RWPE1 (cell line): Measurements from ENCODE around the gene BRIP1.

ENCODE experiments used
- CTCF ChIA-PET: fragments of 350-600 bp; sonication (Branson Sonifier 250); formaldehyde crosslinking; extraction: SDS; loops from one replicate; lab custom pipeline; 2021; lab: Yijun Ruan, JAX
- POLR2A ChIA-PET: fragments of 400-600 bp; formaldehyde crosslinking; extraction: SDS; loops from one replicate; lab custom pipeline; 2020; ENCODE audit warnings: antibody characterized with exemption; ENCODE audit not compliant: low non-redundant PET; lab: Yijun Ruan, JAX
- DNase-seq: peaks from one replicate; pipeline ENCODE4 v3.0.0; 2012; ENCODE audit warnings: low spot score
- H3K27ac ChIP-seq: fragments of 450-650 bp; 2 replicates; pipeline ENCODE4 v1.5.1; 2017
- CTCF ChIP-seq: fragments of 450-650 bp; conservative IDR thresholded peaks from 2 replicates; pipeline ENCODE4 v1.5.1; 2017; ENCODE audit warnings: low read depth, mild to moderate bottlenecking

The BRIP1 gene

DNA sequence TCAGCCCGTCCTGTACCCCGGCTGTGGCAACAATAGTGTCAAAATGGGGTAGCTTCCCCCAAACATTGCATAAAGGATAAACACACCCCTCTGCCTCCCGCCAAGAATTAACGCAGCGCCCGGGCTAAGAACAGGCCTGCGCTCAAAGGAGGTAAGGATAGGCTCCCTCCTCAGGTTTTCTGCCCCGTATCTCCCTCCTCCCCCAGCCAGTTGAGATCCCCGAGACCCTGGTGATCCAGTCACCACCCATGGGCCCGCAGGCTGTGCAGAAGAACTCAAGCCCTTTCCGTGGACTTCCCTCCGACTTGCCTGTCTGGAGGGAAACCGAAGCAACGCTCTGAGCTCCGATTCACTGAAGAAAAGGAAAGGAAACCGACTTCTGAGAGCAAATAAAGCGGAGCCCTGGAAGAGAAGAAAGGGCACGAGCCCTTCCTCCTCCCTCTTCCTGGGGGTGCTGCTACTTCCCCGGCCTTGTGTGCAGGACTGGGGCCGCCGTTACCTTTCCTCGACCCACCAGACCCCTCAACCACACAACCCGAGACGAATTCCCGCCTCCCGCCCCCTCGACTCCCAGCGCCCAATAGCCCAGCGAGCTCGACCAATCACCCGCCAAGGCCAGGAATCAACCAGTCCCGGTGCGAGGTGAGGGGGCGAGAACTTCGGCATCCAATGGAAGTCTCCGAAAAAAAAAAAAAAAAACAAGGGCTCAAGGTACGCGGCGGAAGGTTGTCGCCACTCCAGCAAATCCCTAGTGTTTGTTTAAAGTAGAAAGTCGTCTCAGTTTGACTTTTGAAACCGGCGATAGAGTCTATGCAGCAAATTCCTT lies at the start of gene BRIP1:
BRIP1 (minus strand) TSS at position 554 of the 826 bp plus-strand sequence. CDS start 1,989 bp downstream, outside the sequence.
- POLR2A ChIA-PET: no interaction called here
- DNase-seq: peak; percentile 97
- peak within 1 kb of the TSS; percentile 96 for H3K27ac ChIP-seq
- CTCF ChIA-PET: interaction anchor here (0.7 to 1.1 kb wide), 2 partner anchors 26 to 614 kb away, joined by 3 read pairs; no protein-coding TSS in a partner anchor
- TF ChIP-seq CTCF: no peak

- POLR2A ChIA-PET: no interaction called here
- DNase-seq: no peak
- CTCF ChIA-PET: no interaction called here
- TF ChIP-seq CTCF: no peak
- H3K27ac ChIP-seq: no peak overlapping the region
These were observed 45.1 kb upstream of the BRIP1 start for GRCh38 chr17:61908292-61909037.

DNA sequence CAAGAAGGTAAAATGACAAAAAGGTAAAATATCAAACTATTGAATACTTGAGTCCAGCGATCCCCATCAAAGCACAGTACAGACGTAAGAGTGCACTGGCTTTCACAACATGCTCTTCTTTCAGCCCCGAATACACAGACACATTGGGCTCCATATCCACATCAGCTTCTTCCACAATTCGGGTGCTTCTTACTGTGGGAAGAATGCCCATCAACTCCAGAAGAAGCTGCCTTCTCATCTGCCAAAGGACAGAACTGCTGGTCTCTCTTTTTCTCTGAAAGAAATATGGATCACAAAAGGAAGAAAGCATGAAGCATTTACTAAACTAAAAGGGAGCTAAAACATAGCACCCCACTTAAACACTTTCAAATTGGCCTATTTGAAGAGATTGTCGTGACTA lies 44.0 kb upstream of the BRIP1 start:
- no peak overlapping the region for H3K27ac ChIP-seq
- POLR2A ChIA-PET: no interaction called here
- DNase-seq: no peak
- CTCF ChIA-PET: interaction anchor here (0.7 kb wide), 1 partner anchor 517 kb away, joined by 3 read pairs; no protein-coding TSS in a partner anchor
- no peak for TF ChIP-seq CTCF

DNA sequence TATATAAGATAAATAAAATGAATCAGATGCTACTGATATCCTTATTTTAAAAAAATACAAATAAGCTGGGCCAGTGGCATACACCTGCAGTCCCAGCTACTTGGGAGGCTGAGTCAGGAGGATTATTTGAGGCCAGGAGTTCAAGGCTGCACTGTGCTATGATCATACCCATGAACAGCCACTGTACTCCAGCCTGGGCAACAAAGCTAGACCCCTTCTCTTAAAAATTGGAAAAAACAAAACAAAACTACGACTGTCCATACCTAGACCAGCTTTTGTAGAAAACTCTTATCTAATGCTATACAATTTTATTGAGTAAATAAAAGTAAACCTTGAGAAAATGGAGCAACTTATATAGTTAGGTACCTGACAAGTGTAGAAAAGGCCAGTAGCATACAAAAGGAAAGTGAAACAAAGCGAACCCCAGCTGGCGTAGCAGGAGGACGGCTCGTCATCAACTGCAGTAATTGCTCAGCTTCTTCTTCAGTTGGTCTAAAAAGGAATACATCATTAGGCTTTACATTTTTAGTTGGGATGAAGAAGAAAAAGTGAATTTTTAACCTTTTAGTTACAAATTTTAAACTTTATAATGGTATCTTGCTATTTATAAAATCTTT lies 40.9 kb upstream of the BRIP1 start:
- ChIA-PET CTCF (interaction anchor here (0.6 kb wide), 1 partner anchor 352 kb away, joined by 4 read pairs; no protein-coding TSS in a partner anchor), POLR2A (no interaction called here)
- H3K27ac ChIP-seq: no peak overlapping the region
- DNase-seq: no peak
- TF ChIP-seq CTCF: no peak

DNA sequence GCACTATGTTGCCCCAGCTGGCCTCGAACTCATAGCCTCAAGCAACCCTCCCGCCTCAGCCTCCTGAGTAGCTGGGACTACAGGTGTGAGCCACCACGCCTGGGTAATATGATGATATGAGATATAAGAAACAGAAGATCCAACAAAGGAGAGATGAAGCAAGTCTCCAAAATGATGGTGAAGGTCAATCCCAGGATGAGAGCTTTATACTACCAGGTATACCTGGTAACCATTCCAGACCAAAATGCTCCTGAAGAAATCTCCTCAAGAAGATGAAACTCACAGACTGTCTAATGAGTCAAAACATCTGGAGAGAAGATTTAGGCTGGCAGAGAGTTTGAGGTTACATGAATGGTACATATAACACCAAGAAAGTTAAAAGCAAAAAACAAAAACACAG lies 39.9 kb upstream of the BRIP1 start:
- TF ChIP-seq CTCF: no peak
- CTCF ChIA-PET: no interaction called here
- DNase-seq: no peak
- POLR2A ChIA-PET: no interaction called here
- no peak overlapping the region for H3K27ac ChIP-seq
